H1 (cell line): Measurements from ENCODE around the gene CLEC4F. TPM values are rescaled to one million over a fixed set of nuclear protein-coding genes. Genes with fewer than 3 reads are reported as not detected.
A peak's percentile ranks its signal among the peaks of the same experiment; 100 is the strongest.

Experiments
- CTCF ChIA-PET: fragments of 300-600 bp; sonication (Branson Sonifier 250); formaldehyde crosslinking; loops from one replicate; lab custom pipeline; 2021; ENCODE audit not compliant: partially characterized antibody; lab: Charles Lee
- POLR2A ChIA-PET: fragments of 300-600 bp; sonication (Branson Sonifier 250); formaldehyde crosslinking; loops from one replicate; lab custom pipeline; 2021; ENCODE audit warnings: inconsistent platforms; ENCODE audit not compliant: partially characterized antibody; lab: Charles Lee
- DNase-seq, 2 experiments: peaks; one replicate each; pipeline versions ENCODE4 v3.0.0 to v3.0.0-alpha.2; 2010 to 2022; ENCODE audit warnings: low spot score in 2 of 2, low read depth in 1 of 2, mixed read lengths in 1 of 2
- FAIRE-seq: peaks from 2 replicates; lab custom pipeline; 2011; peaks lifted over from hg19 to GRCh38; lab: Jason Lieb, UNC
- H2AFZ ChIP-seq: 2 replicates; pipeline ENCODE4 v1.8.1; 2012; ENCODE audit warnings: low read length, inconsistent platforms
- H2AK5ac ChIP-seq: 2 replicates; pipeline ENCODE4 v1.6.1; 2013; ENCODE audit warnings: low read depth, low read length
- H2BK120ac ChIP-seq: replicated peaks from 2 replicates; pipeline ENCODE3; 2013; ENCODE audit warnings: low read depth, low read length, inconsistent platforms
- H2BK12ac ChIP-seq: 2 replicates; pipeline ENCODE4 v1.6.1; 2013; ENCODE audit warnings: low read depth, low read length
- H2BK15ac ChIP-seq: 2 replicates; pipeline ENCODE4 v1.6.1; 2013; ENCODE audit warnings: low read length
- H2BK20ac ChIP-seq: 2 replicates; pipeline ENCODE4 v1.6.1; 2013; ENCODE audit warnings: low read length
- H2BK5ac ChIP-seq: 2 replicates; pipeline ENCODE4 v1.6.1; 2013; ENCODE audit warnings: low read depth, low read length
- H3K14ac ChIP-seq: 2 replicates; pipeline ENCODE4 v1.6.1; 2013; ENCODE audit warnings: inconsistent platforms; ENCODE audit not compliant: insufficient read length
- H3K18ac ChIP-seq: 2 replicates; pipeline ENCODE4 v1.6.1; 2013; ENCODE audit warnings: low read length; ENCODE audit errors: extremely low read depth
- H3K23ac ChIP-seq: 2 replicates; pipeline ENCODE4 v1.6.1; 2013; ENCODE audit warnings: inconsistent platforms; ENCODE audit not compliant: insufficient read length
- H3K23me2 ChIP-seq: 2 replicates; pipeline ENCODE4 v1.6.1; 2013; ENCODE audit warnings: low read depth, low read length
- H3K27ac ChIP-seq: 2 replicates; pipeline ENCODE4 v1.6.1; 2011; ENCODE audit warnings: low read depth, low read length, inconsistent platforms
- H3K27me3 ChIP-seq, 4 experiments: replicated peaks in 1 of 4; 1 replicate in 1 of 4; 2 replicates in 3 of 4; pipeline versions ENCODE4 v1.6.1 to v1.8.1; 2011 to 2013; ENCODE audit warnings: low read length in 3 of 4, mild to moderate bottlenecking in 3 of 4, inconsistent platforms in 2 of 4, mixed read lengths in 2 of 4, moderate library complexity in 1 of 4; ENCODE audit not compliant: control insufficient read depth in 3 of 4, insufficient read depth in 3 of 4; ENCODE audit errors: extremely low read depth in 1 of 4
- H3K36me3 ChIP-seq, 4 experiments: 2 replicates each; pipeline versions ENCODE4 v1.6.1 to v1.8.1; 2011 to 2013; ENCODE audit warnings: mild to moderate bottlenecking in 4 of 4, low read length in 3 of 4, moderate library complexity in 2 of 4, control low read depth in 1 of 4, inconsistent platforms in 1 of 4; ENCODE audit not compliant: insufficient read depth in 4 of 4, control insufficient read depth in 2 of 4
- H3K4ac ChIP-seq: replicated peaks from 2 replicates; pipeline ENCODE3; 2013; ENCODE audit warnings: low read length, low read depth, mixed read lengths, inconsistent platforms; ENCODE audit not compliant: insufficient read length
- H3K4me1 ChIP-seq, 4 experiments: replicated peaks in 1 of 4; 1 replicate in 1 of 4; 2 replicates in 3 of 4; pipeline versions ENCODE4 v1.6.1 to v1.8.1; 2011 to 2013; ENCODE audit warnings: low read length in 3 of 4, inconsistent platforms in 2 of 4, mixed read lengths in 1 of 4; ENCODE audit not compliant: insufficient read depth in 4 of 4, control insufficient read depth in 3 of 4
- H3K4me2 ChIP-seq, 2 experiments: 2 replicates each; pipeline versions ENCODE4 v1.6.1 to v1.8.1; 2011 to 2013; ENCODE audit warnings: low read depth in 2 of 2, low read length in 2 of 2, control low read depth in 1 of 2, inconsistent platforms in 1 of 2, mild to moderate bottlenecking in 1 of 2; ENCODE audit not compliant: insufficient read depth in 1 of 2
- H3K4me3 ChIP-seq, 4 experiments: fragments of 200-600, 300-600 bp in 1 of 4; sonication (generic), shearing (Covaris generic), sonication (Bioruptor Twin) in 1 of 4; 2 replicates each; pipeline versions ENCODE4 v1.5.1 to v1.8.1; 2011 to 2016; ENCODE audit warnings: low read length in 4 of 4, low read depth in 3 of 4, control low read depth in 2 of 4, inconsistent platforms in 2 of 4, mild to moderate bottlenecking in 2 of 4, mixed read lengths in 1 of 4, moderate library complexity in 1 of 4; ENCODE audit not compliant: insufficient read depth in 2 of 4; ENCODE audit errors: extremely low read depth in 1 of 4
- H3K56ac ChIP-seq: replicated peaks from 2 replicates; pipeline ENCODE3; 2013; ENCODE audit warnings: low read depth, mild to moderate bottlenecking, mixed read lengths, low read length, inconsistent platforms; ENCODE audit not compliant: insufficient read length
- H3K79me1 ChIP-seq: 2 replicates; pipeline ENCODE4 v1.6.1; 2013; ENCODE audit warnings: low read depth, low read length, control low read depth
- H3K79me2 ChIP-seq, 2 experiments: 2 replicates each; pipeline versions ENCODE4 v1.6.1 to v1.8.1; 2012 to 2013; ENCODE audit warnings: low read length in 2 of 2, mild to moderate bottlenecking in 2 of 2, inconsistent platforms in 1 of 2; ENCODE audit not compliant: insufficient read depth in 2 of 2, control insufficient read depth in 1 of 2
- H3K9ac ChIP-seq, 4 experiments: replicated peaks in 1 of 4; 1 replicate in 1 of 4; 2 replicates in 3 of 4; pipeline versions ENCODE4 v1.6.1 to v1.8.1; 2011 to 2013; ENCODE audit warnings: low read depth in 3 of 4, low read length in 3 of 4, control low read depth in 2 of 4, mild to moderate bottlenecking in 2 of 4, moderate library complexity in 2 of 4, inconsistent platforms in 1 of 4; ENCODE audit errors: extremely low read depth in 1 of 4
- H3K9me3 ChIP-seq, 2 experiments: 2 replicates each; pipeline versions ENCODE4 v1.6.1 to v1.8.1; 2012 to 2013; ENCODE audit warnings: mild to moderate bottlenecking in 2 of 2, moderate library complexity in 2 of 2, control low read depth in 1 of 2, inconsistent platforms in 1 of 2, low read depth in 1 of 2, low read length in 1 of 2, mixed read lengths in 1 of 2; ENCODE audit not compliant: insufficient read depth in 2 of 2
- H4K20me1 ChIP-seq, 2 experiments: replicated peaks in 1 of 2; 2 replicates each; pipeline versions ENCODE3 to v1.8.1; 2011 to 2013; ENCODE audit warnings: inconsistent platforms in 2 of 2, low read length in 2 of 2, mild to moderate bottlenecking in 1 of 2; ENCODE audit not compliant: insufficient read depth in 2 of 2, control insufficient read depth in 1 of 2
- H4K5ac ChIP-seq: 2 replicates; pipeline ENCODE4 v1.6.1; 2013; ENCODE audit warnings: low read length, low read depth, mixed read lengths, inconsistent platforms; ENCODE audit not compliant: insufficient read length
- H4K8ac ChIP-seq: 2 replicates; pipeline ENCODE4 v1.8.0; 2013; ENCODE audit warnings: mild to moderate bottlenecking, moderate library complexity, low read length, inconsistent platforms; ENCODE audit not compliant: insufficient read depth; ENCODE audit errors: extremely low read depth
- H4K91ac ChIP-seq: replicated peaks from 2 replicates; pipeline ENCODE3; 2013; ENCODE audit warnings: low read length, mixed read lengths, inconsistent platforms; ENCODE audit not compliant: insufficient read length
- CTBP2 ChIP-seq: IDR thresholded peaks from 2 replicates; pipeline ENCODE4 v1.7.0; 2011; ENCODE audit warnings: borderline replicate concordance, mild to moderate bottlenecking, moderate library complexity, mixed read lengths, low read length; ENCODE audit not compliant: insufficient read depth, insufficient read length
- CTCF ChIP-seq, 3 experiments: IDR thresholded peaks; 1 replicate in 2 of 3; 2 replicates in 1 of 3; pipeline versions ENCODE4 v1.5.1 to v1.6.1; 2011; ENCODE audit warnings: low read length in 3 of 3, mild to moderate bottlenecking in 3 of 3, inconsistent platforms in 2 of 3, low read depth in 1 of 3, moderate library complexity in 1 of 3; ENCODE audit not compliant: insufficient read depth in 1 of 3; ENCODE audit errors: control extremely low read depth in 1 of 3
- EGR1 ChIP-seq: IDR thresholded peaks from 2 replicates; pipeline ENCODE4 v1.6.1; 2011; ENCODE audit warnings: low read depth, low read length, borderline replicate concordance
- KDM4A ChIP-seq: IDR thresholded peaks from one replicate; pipeline ENCODE4 v1.7.1; 2012; ENCODE audit warnings: low read depth, mild to moderate bottlenecking, moderate library complexity, low read length, inconsistent platforms; ENCODE audit not compliant: severe bottlenecking
- SRF ChIP-seq: IDR thresholded peaks from 2 replicates; pipeline ENCODE4 v1.6.1; 2011; ENCODE audit warnings: mild to moderate bottlenecking, low read depth, low read length, moderate library complexity
- USF2 ChIP-seq: IDR thresholded peaks from 2 replicates; pipeline ENCODE4 v1.6.1; 2011; ENCODE audit warnings: low read length, improper control_type of control experiment
- WGBS, 2 experiments: shearing (Covaris generic) in 1 of 2; methylation state at CpG; one replicate each; pipeline versions ENCODE4 v1.1.6 to v1.1.7; 2013 to 2015; ENCODE audit warnings: low lambda C conversion rate in 2 of 2, mixed read lengths in 2 of 2, inconsistent platforms in 1 of 2, low coverage in 1 of 2, missing lambda C conversion rate in 1 of 2; ENCODE audit not compliant: insufficient replicate concordance in 2 of 2, insufficient coverage in 1 of 2, insufficient read length in 1 of 2; ENCODE audit errors: extremely low coverage in 1 of 2, missing lambda C conversion rate in 1 of 2; 5-methylcytosine and 5-hydroxymethylcytosine counted together
- polyA plus RNA-seq, 7 experiments: library from polyadenylated mRNA; depleted of rRNA in 3 of 7; stranded (reverse) in 5 of 7; unstranded in 2 of 7; fragments of >200 nt in 5 of 7; fragments of 200-250 nt in 2 of 7; gene quantifications; 1 replicate in 5 of 7; 2 replicates in 1 of 7; 4 replicates in 1 of 7; pipeline versions ENCODE4 v1.2.1 to v1.2.3, GENCODE V29; 2011 to 2013; ENCODE audit warnings: missing spikeins in 2 of 7, mixed read lengths in 2 of 7
- total RNA-seq: library from RNA; stranded (reverse); fragmentation: NEBNext Ultra II Directional; extraction: Animal tissue kit (Norgen Biotek cat#: 25700); gene quantifications from 2 replicates; pipeline ENCODE4 v1.2.1, GENCODE V29; 2021

CLEC4F gene
- total and polyA plus RNA-seq, 2 of the 8 experiments (the other 6 are each of a cell fraction or from before 2014, with no cell fraction given): not detected

GRCh38 chr2:70808983-70809958, 11.1 kb downstream of the CLEC4F start:
- Histone ChIP-seq H3K27ac (no peak overlapping the region), H3K23me2 (no peaks in the 10 kb centered on the region), H3K79me2 (no peaks in the 10 kb centered on the region), H4K8ac (no peak overlapping the region; the same call in 1 of the 2 replicates), H3K14ac (no peak overlapping the region), H4K91ac (peak overlapping the region; percentile 34), H2AFZ (no peak overlapping the region), H2BK12ac (no peak overlapping the region), H3K4me3 (no peak overlapping the region), H3K9ac (peak overlapping the region in 1 of 4 experiments; percentile 47; a peak in 1 of 7 replicates), H3K4ac (no peak overlapping the region), H2BK20ac (no peak overlapping the region), H4K5ac (no peak overlapping the region), H3K4me2 (no peak overlapping the region), H3K4me1 (no peaks in the 10 kb centered on the region), H3K18ac (no peak overlapping the region), H2BK120ac (no peak overlapping the region), H3K36me3 (no peaks in the 10 kb centered on the region), H3K56ac (no peak overlapping the region), H2BK15ac (no peak overlapping the region), H3K27me3 (peaks cover 0 to 3% (median 0%) of the 10 kb centered on the region in 4 experiments; a peak in 1 of 7 replicates), H3K9me3 (no peaks in the 10 kb centered on the region), H3K79me1 (no peaks in the 10 kb centered on the region), H2AK5ac (no peak overlapping the region; the same call in 1 of the 2 replicates), H4K20me1 (peaks cover 0 to 2% of the 10 kb centered on the region in 2 experiments), H3K23ac (no peak overlapping the region), H2BK5ac (no peak overlapping the region)
- FAIRE-seq (no peak), DNase-seq (no peak)
- ChIA-PET POLR2A (interaction anchor here (0.6 kb wide), 1 partner anchor 100 kb away, joined by 3 read pairs; no protein-coding TSS in a partner anchor), CTCF (interaction anchor here (0.8 to 1.4 kb wide), 7 partner anchors 17 to 111 kb away, joined by 3 to 5 read pairs (median 3); partner anchors contain the start of gene FIGLA)
- WGBS, 2 experiments: 90% methylated on average over 12 of the region's 12 CpGs; no CpG with 5 or more reads in 1 of the 2 experiments
- no peak for TF ChIP-seq EGR1
- no peak for TF ChIP-seq USF2
- TF ChIP-seq SRF: no peak
- no peak for TF ChIP-seq CTBP2
- TF ChIP-seq KDM4A: no peak
- no peak for TF ChIP-seq CTCF (IDR thresholded peaks at IDR 0.05; ENCODE audit: control extremely low read depth in 1 of 3, insufficient read depth in 1 of 3, low read depth in 1 of 3, low read length in 3 of 3)
